ENCODE results near the gene KLF12. TPM values are rescaled to one million over a fixed set of nuclear protein-coding genes. Genes with fewer than 3 reads are reported as not detected.

Gene KLF12
- total RNA-seq, 1 donor = 43.4 TPM

GRCh38 chr13:74145249-74145975 is 11.2 kb upstream of the KLF12 start:
- peaks cover 12% of the 10 kb centered on the region for H3K4me1 ChIP-seq (ENCODE audit: insufficient read depth, low read length)
- no peak for DNase-seq (ENCODE audit: insufficient read length, low spot score, missing footprints)
- no peak overlapping the region for H3K4me3 ChIP-seq (ENCODE audit: insufficient read depth, low read length)
- no peaks in the 10 kb centered on the region for H3K9me3 ChIP-seq (ENCODE audit: low read depth, low read length)
- no peaks in the 10 kb centered on the region for H3K36me3 ChIP-seq (ENCODE audit: insufficient read depth, low read length)
- no peak overlapping the region for H3K4me2 ChIP-seq (ENCODE audit: insufficient read depth, low read length)
- no peaks in the 10 kb centered on the region for H3K79me2 ChIP-seq (ENCODE audit: insufficient read depth, low read length)
- no peaks in the 10 kb centered on the region for H3K27me3 ChIP-seq (ENCODE audit: insufficient read depth, low read length)
- no peaks in the 10 kb centered on the region for H4K20me1 ChIP-seq (ENCODE audit: insufficient read depth, low read length)
- H2AFZ ChIP-seq (ENCODE audit: low read length) = no peak overlapping the region
- no peak overlapping the region for H3K27ac ChIP-seq (ENCODE audit: low read depth, low read length)
- no peak for TF ChIP-seq CTCF (IDR thresholded peaks at IDR 0.05; ENCODE audit: extremely low read depth, low read depth, low read length)

- Histone ChIP-seq H2AFZ (ENCODE audit: low read length) (no peak overlapping the region), H3K27ac (ENCODE audit: low read depth, low read length) (no peak overlapping the region), H3K4me3 (ENCODE audit: insufficient read depth, low read length) (no peak overlapping the region), H4K20me1 (ENCODE audit: insufficient read depth, low read length) (no peaks in the 10 kb centered on the region), H3K36me3 (ENCODE audit: insufficient read depth, low read length) (no peaks in the 10 kb centered on the region), H3K9me3 (ENCODE audit: low read depth, low read length) (no peaks in the 10 kb centered on the region), H3K79me2 (ENCODE audit: insufficient read depth, low read length) (no peaks in the 10 kb centered on the region), H3K4me2 (ENCODE audit: insufficient read depth, low read length) (no peak overlapping the region), H3K4me1 (ENCODE audit: insufficient read depth, low read length) (peaks cover 12% of the 10 kb centered on the region), H3K27me3 (ENCODE audit: insufficient read depth, low read length) (no peaks in the 10 kb centered on the region)
- no peak for DNase-seq (ENCODE audit: insufficient read length, low spot score, missing footprints)
- no peak for TF ChIP-seq CTCF (IDR thresholded peaks at IDR 0.05; ENCODE audit: extremely low read depth, low read depth, low read length)
Measured at GRCh38 chr13:74144269-74144668, 10.1 kb upstream of the KLF12 start.

GRCh38 chr13:74142257-74142656 is 8.1 kb upstream of the KLF12 start:
- H2AFZ ChIP-seq (ENCODE audit: low read length) = no peak overlapping the region
- no peaks in the 10 kb centered on the region for H3K9me3 ChIP-seq (ENCODE audit: low read depth, low read length)
- no peak overlapping the region for H3K4me3 ChIP-seq (ENCODE audit: insufficient read depth, low read length)
- H3K27ac ChIP-seq (ENCODE audit: low read depth, low read length) = no peak overlapping the region
- H3K36me3 ChIP-seq (ENCODE audit: insufficient read depth, low read length) = no peaks in the 10 kb centered on the region
- no peaks in the 10 kb centered on the region for H3K79me2 ChIP-seq (ENCODE audit: insufficient read depth, low read length)
- no peak for DNase-seq (ENCODE audit: insufficient read length, low spot score, missing footprints)
- no peaks in the 10 kb centered on the region for H3K27me3 ChIP-seq (ENCODE audit: insufficient read depth, low read length)
- no peak overlapping the region for H3K4me2 ChIP-seq (ENCODE audit: insufficient read depth, low read length)
- H4K20me1 ChIP-seq (ENCODE audit: insufficient read depth, low read length) = no peaks in the 10 kb centered on the region
- no peak for TF ChIP-seq CTCF (IDR thresholded peaks at IDR 0.05; ENCODE audit: extremely low read depth, low read depth, low read length)
- peaks cover 7% of the 10 kb centered on the region for H3K4me1 ChIP-seq (ENCODE audit: insufficient read depth, low read length)

- no peak for DNase-seq (ENCODE audit: insufficient read length, low spot score, missing footprints)
- peaks cover 5% of the 10 kb centered on the region for H3K79me2 ChIP-seq (ENCODE audit: insufficient read depth, low read length)
- no peaks in the 10 kb centered on the region for H3K36me3 ChIP-seq (ENCODE audit: insufficient read depth, low read length)
- H4K20me1 ChIP-seq (ENCODE audit: insufficient read depth, low read length) = no peaks in the 10 kb centered on the region
- no peaks in the 10 kb centered on the region for H3K27me3 ChIP-seq (ENCODE audit: insufficient read depth, low read length)
- no peaks in the 10 kb centered on the region for H3K9me3 ChIP-seq (ENCODE audit: low read depth, low read length)
- no peak overlapping the region for H3K4me3 ChIP-seq (ENCODE audit: insufficient read depth, low read length)
- no peak overlapping the region for H3K27ac ChIP-seq (ENCODE audit: low read depth, low read length)
- H3K4me1 ChIP-seq (ENCODE audit: insufficient read depth, low read length) = peaks cover 10% of the 10 kb centered on the region
- H2AFZ ChIP-seq (ENCODE audit: low read length) = no peak overlapping the region
- H3K4me2 ChIP-seq (ENCODE audit: insufficient read depth, low read length) = no peak overlapping the region
- no peak for TF ChIP-seq CTCF (IDR thresholded peaks at IDR 0.05; ENCODE audit: extremely low read depth, low read depth, low read length)
Measured at GRCh38 chr13:74138241-74138640, 4.0 kb upstream of the KLF12 start.
